Subcutaneous abdominal adipose tissue (tissue), 5 donors: ENCODE results near the gene CYP46A1.

Experiments
- H3K27ac ChIP-seq: one replicate; pipeline ENCODE4 v1.7.0; 2013; ENCODE audit warnings: low read depth, mild to moderate bottlenecking, inconsistent platforms, low read length, moderate library complexity
- H3K27me3 ChIP-seq, 5 donors: one replicate each; pipeline ENCODE4 v1.7.0; 2013; ENCODE audit warnings: low read length in 5 of 5, inconsistent platforms in 1 of 5; ENCODE audit not compliant: control insufficient read depth in 5 of 5, insufficient read depth in 4 of 5
- H3K36me3 ChIP-seq, 5 donors: one replicate each; pipeline ENCODE4 v1.7.0; 2013; ENCODE audit warnings: low read length in 5 of 5; ENCODE audit not compliant: control insufficient read depth in 5 of 5, insufficient read depth in 5 of 5
- H3K4me1 ChIP-seq, 5 donors: one replicate each; pipeline ENCODE4 v1.7.0; 2013; ENCODE audit warnings: low read length in 5 of 5, mild to moderate bottlenecking in 3 of 5, moderate library complexity in 1 of 5; ENCODE audit not compliant: control insufficient read depth in 5 of 5, insufficient read depth in 5 of 5
- H3K4me3 ChIP-seq, 5 donors: one replicate each; pipeline ENCODE4 v1.7.0; 2013; ENCODE audit warnings: low read length in 5 of 5, low read depth in 1 of 5
- H3K9ac ChIP-seq, 5 donors: one replicate each; pipeline ENCODE4 v1.7.0; 2013; ENCODE audit warnings: low read length in 5 of 5, mild to moderate bottlenecking in 4 of 5, moderate library complexity in 3 of 5
- H3K9me3 ChIP-seq, 5 donors: one replicate each; pipeline ENCODE4 v1.7.0; 2013; ENCODE audit warnings: low read length in 5 of 5; ENCODE audit not compliant: control insufficient read depth in 5 of 5
- donor health status: healthy.
- donor health status: healthy.
- donor health status: healthy.
- donor health status: healthy.
- donor health status: healthy.

CYP46A1 gene

DNA sequence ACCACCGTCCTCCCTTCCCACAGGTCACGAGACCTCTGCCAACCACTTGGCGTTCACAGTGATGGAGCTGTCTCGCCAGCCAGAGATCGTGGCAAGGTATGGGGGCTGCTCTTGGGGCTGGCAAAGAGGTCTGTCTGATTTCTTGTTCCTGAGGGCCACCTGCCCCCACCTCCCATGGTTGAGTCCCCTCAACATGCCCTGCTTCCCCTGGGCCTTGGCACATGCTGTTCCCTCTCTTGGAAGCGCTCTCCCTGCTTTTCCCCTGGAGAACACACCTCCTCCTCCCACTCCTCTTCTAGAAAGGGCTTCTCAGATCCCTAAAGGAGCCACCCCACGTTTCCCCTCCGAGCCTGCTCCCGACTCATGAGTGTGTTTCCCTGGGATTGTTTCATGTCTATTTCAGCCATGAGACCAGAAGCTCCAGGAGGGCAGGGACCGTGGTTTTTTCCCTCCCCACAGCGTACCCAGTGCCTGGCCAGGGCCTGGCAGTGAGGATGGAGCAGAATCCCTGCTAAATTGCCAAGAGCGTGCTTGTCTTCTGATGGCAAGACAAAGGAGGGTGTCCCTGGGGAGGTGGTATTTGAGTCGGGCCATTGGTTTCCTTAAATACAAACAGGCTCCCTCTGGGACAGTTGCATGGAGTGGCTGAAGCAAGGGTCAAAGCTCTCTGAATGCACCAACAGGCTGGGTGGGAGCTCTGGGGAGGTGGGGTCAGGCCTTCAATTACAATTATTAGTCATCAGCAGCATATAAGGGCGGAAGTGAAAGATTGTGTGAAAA, 34.1 kb downstream of the CYP46A1 start:
- no peaks in the 10 kb centered on the region for H3K4me1 ChIP-seq
- no peak overlapping the region for H3K9ac ChIP-seq
- H3K4me3 ChIP-seq: no peak overlapping the region
- H3K27me3 ChIP-seq: no peaks in the 10 kb centered on the region
- H3K36me3 ChIP-seq: no peaks in the 10 kb centered on the region
- no peaks in the 10 kb centered on the region for H3K9me3 ChIP-seq
- no peak overlapping the region for H3K27ac ChIP-seq

GRCh38 chr14:99718811-99719192, 34.7 kb downstream of the CYP46A1 start:
- Histone ChIP-seq H3K36me3 (no peaks in the 10 kb centered on the region), H3K27ac (no peak overlapping the region), H3K4me3 (no peak overlapping the region), H3K9me3 (no peaks in the 10 kb centered on the region), H3K4me1 (no peaks in the 10 kb centered on the region), H3K9ac (no peak overlapping the region), H3K27me3 (no peaks in the 10 kb centered on the region)

DNA sequence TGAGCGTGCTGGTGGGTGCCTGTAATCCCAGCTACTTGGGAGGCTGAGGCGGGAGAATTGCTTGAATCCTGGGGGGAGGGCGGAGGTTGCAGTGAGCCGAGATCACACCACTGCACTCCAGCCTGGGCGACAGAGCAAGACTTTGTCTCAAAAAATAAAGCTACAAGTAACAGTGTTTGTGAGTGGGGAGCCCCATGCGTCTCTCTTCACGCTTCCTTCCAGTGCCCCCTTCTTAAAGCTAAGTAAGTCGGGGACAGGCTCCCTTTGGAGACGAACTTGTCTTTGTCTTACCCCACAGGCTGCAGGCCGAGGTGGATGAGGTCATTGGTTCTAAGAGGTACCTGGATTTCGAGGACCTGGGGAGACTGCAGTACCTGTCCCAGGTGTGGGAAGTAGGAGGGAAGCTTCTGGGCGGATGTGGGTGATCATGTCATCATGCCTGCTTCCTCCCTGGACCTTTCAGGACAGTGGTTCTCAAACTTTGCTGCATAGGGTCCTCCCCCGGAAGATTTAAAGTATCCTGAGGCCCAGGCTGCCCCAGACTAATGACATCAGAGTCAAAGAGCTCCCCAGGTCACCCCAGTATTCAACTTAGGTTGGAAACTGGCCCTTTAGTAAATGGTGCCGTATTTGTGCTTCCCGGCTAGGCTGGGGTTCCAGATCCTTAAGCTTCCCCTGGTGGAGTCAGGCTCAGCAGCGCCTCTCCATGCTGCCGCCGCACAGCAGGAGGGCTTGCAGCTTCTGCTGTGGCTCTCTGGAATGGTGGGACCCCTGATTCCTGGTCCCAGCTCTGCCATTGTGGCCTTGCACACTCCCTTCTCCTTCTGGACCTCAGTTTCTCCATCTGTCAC, 37.1 kb downstream of the CYP46A1 start:
- Histone ChIP-seq H3K36me3 (no peaks in the 10 kb centered on the region), H3K4me1 (no peaks in the 10 kb centered on the region), H3K27ac (no peak overlapping the region), H3K4me3 (no peak overlapping the region), H3K9ac (no peak overlapping the region), H3K27me3 (no peaks in the 10 kb centered on the region), H3K9me3 (no peaks in the 10 kb centered on the region)

DNA sequence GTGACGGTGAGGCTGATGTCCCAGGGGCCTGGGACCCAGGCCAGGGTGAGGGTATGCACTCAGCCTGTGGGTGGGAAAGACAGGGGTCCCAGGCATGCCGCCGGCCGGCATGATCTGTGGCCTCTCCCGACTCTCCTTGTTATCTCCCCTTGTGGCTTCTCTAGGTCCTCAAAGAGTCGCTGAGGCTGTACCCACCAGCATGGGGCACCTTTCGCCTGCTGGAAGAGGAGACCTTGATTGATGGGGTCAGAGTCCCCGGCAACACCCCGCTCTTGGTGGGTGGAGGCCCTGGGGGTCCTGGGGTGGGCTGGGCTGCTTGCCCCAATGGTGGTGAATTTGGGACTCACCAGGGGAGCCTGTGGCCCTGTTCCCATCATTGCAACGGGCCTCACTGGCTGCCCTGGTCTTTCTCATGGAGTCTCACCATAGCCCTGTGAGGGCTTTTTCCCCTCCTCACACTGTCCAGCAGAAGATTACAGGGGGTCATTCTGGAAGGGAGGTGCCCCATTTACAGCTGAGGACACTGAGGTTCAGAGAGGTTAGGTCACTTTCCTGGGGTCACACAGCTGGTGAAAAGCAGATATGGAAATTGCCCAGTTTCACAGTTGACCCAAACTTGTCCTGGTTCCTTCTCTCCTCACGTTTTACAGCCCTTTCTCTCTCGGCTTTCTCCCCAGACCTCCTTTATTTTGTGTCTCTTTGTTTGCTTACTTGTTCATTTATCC, 37.9 kb downstream of the CYP46A1 start:
- Histone ChIP-seq H3K27ac (no peak overlapping the region), H3K4me1 (no peaks in the 10 kb centered on the region), H3K9me3 (no peaks in the 10 kb centered on the region), H3K9ac (no peak overlapping the region), H3K36me3 (no peaks in the 10 kb centered on the region), H3K4me3 (no peak overlapping the region), H3K27me3 (peaks cover 0 to 2% (median 0%) of the 10 kb centered on the region in 5 donors)

GRCh38 chr14:99722741-99723140, 38.6 kb downstream of the CYP46A1 start:
- H3K9me3 ChIP-seq: no peaks in the 10 kb centered on the region
- H3K9ac ChIP-seq: no peak overlapping the region
- peaks cover 0 to 9% (median 3%) of the 10 kb centered on the region in 5 donors for H3K27me3 ChIP-seq
- no peak overlapping the region for H3K4me3 ChIP-seq
- H3K27ac ChIP-seq: no peak overlapping the region
- H3K4me1 ChIP-seq: no peaks in the 10 kb centered on the region
- H3K36me3 ChIP-seq: no peaks in the 10 kb centered on the region

GRCh38 chr14:99724196-99724891, 40.2 kb downstream of the CYP46A1 start:
- H3K27me3 ChIP-seq: peaks cover 0 to 18% (median 3%) of the 10 kb centered on the region in 5 donors
- no peak overlapping the region for H3K9ac ChIP-seq
- no peaks in the 10 kb centered on the region for H3K36me3 ChIP-seq
- H3K9me3 ChIP-seq: no peaks in the 10 kb centered on the region
- no peak overlapping the region for H3K27ac ChIP-seq
- no peak overlapping the region for H3K4me3 ChIP-seq
- H3K4me1 ChIP-seq: no peaks in the 10 kb centered on the region

GRCh38 chr14:99724939-99725773, 41.1 kb downstream of the CYP46A1 start:
- no peak overlapping the region for H3K4me3 ChIP-seq
- H3K27ac ChIP-seq: no peak overlapping the region
- no peak overlapping the region for H3K9ac ChIP-seq
- H3K27me3 ChIP-seq: peaks cover 0 to 18% (median 3%) of the 10 kb centered on the region in 5 donors
- H3K9me3 ChIP-seq: no peaks in the 10 kb centered on the region
- H3K36me3 ChIP-seq: no peaks in the 10 kb centered on the region
- peaks cover 0 to 5% (median 0%) of the 10 kb centered on the region in 5 donors for H3K4me1 ChIP-seq

- H3K27me3 ChIP-seq: peaks cover 0 to 18% (median 7%) of the 10 kb centered on the region in 5 donors
- H3K4me1 ChIP-seq: peaks cover 0 to 13% (median 6%) of the 10 kb centered on the region in 5 donors
- no peaks in the 10 kb centered on the region for H3K36me3 ChIP-seq
- H3K4me3 ChIP-seq: no peak overlapping the region
- H3K9ac ChIP-seq: no peak overlapping the region
- no peak overlapping the region for H3K27ac ChIP-seq
- no peaks in the 10 kb centered on the region for H3K9me3 ChIP-seq
These were observed 41.9 kb downstream of the CYP46A1 start for GRCh38 chr14:99725774-99726537.
